ENCODE measurements around the gene ZDHHC11.

DNA sequence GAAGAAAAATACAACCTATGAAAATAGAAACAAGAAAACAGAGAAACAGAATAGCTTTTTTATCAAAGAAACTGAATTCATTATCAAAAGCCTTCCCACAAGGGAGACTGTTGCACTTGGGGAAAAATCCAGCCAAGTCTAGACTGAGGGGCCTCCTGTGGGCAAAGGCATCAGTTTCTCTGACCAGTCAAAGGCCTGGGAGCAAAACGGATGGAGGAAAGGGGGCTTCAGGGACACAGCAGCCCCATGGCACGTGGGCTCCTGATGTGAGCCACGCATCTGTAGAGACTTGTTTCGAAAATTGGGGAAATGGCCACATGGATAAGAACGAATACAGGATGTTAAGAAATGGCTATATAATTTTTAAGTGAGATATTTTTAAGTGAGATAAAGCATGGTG is 87.4 kb downstream of the ZDHHC11 start:
- TF ChIP-seq, protein P1, sequence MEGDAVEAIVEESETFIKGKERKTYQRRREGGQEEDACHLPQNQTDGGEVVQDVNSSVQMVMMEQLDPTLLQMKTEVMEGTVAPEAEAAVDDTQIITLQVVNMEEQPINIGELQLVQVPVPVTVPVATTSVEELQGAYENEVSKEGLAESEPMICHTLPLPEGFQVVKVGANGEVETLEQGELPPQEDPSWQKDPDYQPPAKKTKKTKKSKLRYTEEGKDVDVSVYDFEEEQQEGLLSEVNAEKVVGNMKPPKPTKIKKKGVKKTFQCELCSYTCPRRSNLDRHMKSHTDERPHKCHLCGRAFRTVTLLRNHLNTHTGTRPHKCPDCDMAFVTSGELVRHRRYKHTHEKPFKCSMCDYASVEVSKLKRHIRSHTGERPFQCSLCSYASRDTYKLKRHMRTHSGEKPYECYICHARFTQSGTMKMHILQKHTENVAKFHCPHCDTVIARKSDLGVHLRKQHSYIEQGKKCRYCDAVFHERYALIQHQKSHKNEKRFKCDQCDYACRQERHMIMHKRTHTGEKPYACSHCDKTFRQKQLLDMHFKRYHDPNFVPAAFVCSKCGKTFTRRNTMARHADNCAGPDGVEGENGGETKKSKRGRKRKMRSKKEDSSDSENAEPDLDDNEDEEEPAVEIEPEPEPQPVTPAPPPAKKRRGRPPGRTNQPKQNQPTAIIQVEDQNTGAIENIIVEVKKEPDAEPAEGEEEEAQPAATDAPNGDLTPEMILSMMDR (IDR thresholded peaks at IDR 0.05; ENCODE audit: low read depth, low read length), result no peak
- no peak for TF ChIP-seq EZH2phosphoT487 (IDR thresholded peaks at IDR 0.05; ENCODE audit: low read depth)

All from OCI-LY3 (cell line).